Right atrium auricular region (tissue), 2 donors: ENCODE results near the gene TBC1D2. TPM values are rescaled to one million over a fixed set of nuclear protein-coding genes. Genes with fewer than 3 reads are reported as not detected.

Experiments used
- DNase-seq: peaks from one replicate; pipeline ENCODE4 v3.0.0-alpha.2; 2019; ENCODE audit warnings: low spot score
- H3K27ac ChIP-seq, 2 donors: fragments of 200-600 bp; sonication (generic); 1 replicate in 1 of 2; 2 replicates in 1 of 2; pipeline ENCODE4 v1.5.1; 2016 to 2019
- H3K27me3 ChIP-seq, 2 donors: fragments of 200-600 bp; sonication (generic); one replicate each; pipeline versions ENCODE4 v1.5.1 to v1.6.0; 2017 to 2019
- H3K36me3 ChIP-seq: fragments of 200-600 bp; sonication (generic); one replicate; pipeline ENCODE4 v1.5.1; 2016
- H3K4me1 ChIP-seq, 2 donors: fragments of 200-600 bp; sonication (generic); one replicate each; pipeline versions ENCODE4 v1.5.1 to v1.6.0; 2017 to 2019
- H3K4me3 ChIP-seq, 2 donors: fragments of 200-600 bp; sonication (generic); 1 replicate in 1 of 2; 2 replicates in 1 of 2; pipeline ENCODE4 v1.5.1; 2017 to 2019; ENCODE audit warnings: mild to moderate bottlenecking in 1 of 2, moderate library complexity in 1 of 2
- H3K9me3 ChIP-seq, 2 donors: fragments of 200-600 bp; sonication (generic); one replicate each; pipeline ENCODE4 v1.5.1; 2019
- CTCF ChIP-seq, 2 donors: fragments of 200-600 bp; sonication (generic); IDR thresholded peaks; one replicate each; pipeline ENCODE4 v1.5.1; 2019; ENCODE audit warnings: antibody characterized with exemption in 2 of 2
- total RNA-seq, 2 donors: library from RNA; depleted of rRNA; stranded (reverse); fragments of >200 nt; gene quantifications; one replicate each; pipeline ENCODE4 v1.1.0, GENCODE V29; 2016

The TBC1D2 gene
- total RNA-seq, 2 donors from 2014 or later: 2.6 to 4.6 TPM

- no peaks in the 10 kb centered on the region for H3K27me3 ChIP-seq
- no peak overlapping the region for H3K27ac ChIP-seq
- DNase-seq: no peak
- H3K4me1 ChIP-seq: no peaks in the 10 kb centered on the region
- no peaks in the 10 kb centered on the region for H3K36me3 ChIP-seq
- no peak for TF ChIP-seq CTCF (IDR thresholded peaks at IDR 0.05)
- H3K4me3 ChIP-seq: no peak overlapping the region
- H3K9me3 ChIP-seq: no peaks in the 10 kb centered on the region
Measured at GRCh38 chr9:98162613-98163012, 92.8 kb downstream of the TBC1D2 start.

- DNase-seq: no peak
- H3K27ac ChIP-seq: no peak overlapping the region
- H3K4me3 ChIP-seq: no peak overlapping the region
- TF ChIP-seq CTCF (IDR thresholded peaks at IDR 0.05): no peak
- H3K27me3 ChIP-seq: no peaks in the 10 kb centered on the region
- H3K36me3 ChIP-seq: no peaks in the 10 kb centered on the region
- no peaks in the 10 kb centered on the region for H3K9me3 ChIP-seq
- no peaks in the 10 kb centered on the region for H3K4me1 ChIP-seq
Measured at GRCh38 chr9:98161851-98162250, 93.6 kb downstream of the TBC1D2 start.

- no peak for TF ChIP-seq CTCF (IDR thresholded peaks at IDR 0.05)
- no peaks in the 10 kb centered on the region for H3K4me1 ChIP-seq
- no peak for DNase-seq
- no peaks in the 10 kb centered on the region for H3K36me3 ChIP-seq
- no peak overlapping the region for H3K27ac ChIP-seq
- H3K4me3 ChIP-seq: no peak overlapping the region
- no peaks in the 10 kb centered on the region for H3K27me3 ChIP-seq
- no peaks in the 10 kb centered on the region for H3K9me3 ChIP-seq
Measured at GRCh38 chr9:98159790-98160189, 95.7 kb downstream of the TBC1D2 start.

GRCh38 chr9:98159301-98159700 lies 96.1 kb downstream of the TBC1D2 start:
- DNase-seq: no peak
- H3K36me3 ChIP-seq: no peaks in the 10 kb centered on the region
- no peaks in the 10 kb centered on the region for H3K9me3 ChIP-seq
- no peak overlapping the region for H3K27ac ChIP-seq
- H3K4me1 ChIP-seq: no peaks in the 10 kb centered on the region
- no peaks in the 10 kb centered on the region for H3K27me3 ChIP-seq
- H3K4me3 ChIP-seq: no peak overlapping the region
- TF ChIP-seq CTCF (IDR thresholded peaks at IDR 0.05): no peak

- Histone ChIP-seq H3K27me3 (no peaks in the 10 kb centered on the region), H3K4me1 (no peaks in the 10 kb centered on the region), H3K9me3 (no peaks in the 10 kb centered on the region), H3K27ac (no peak overlapping the region), H3K36me3 (no peaks in the 10 kb centered on the region), H3K4me3 (no peak overlapping the region)
- no peak for DNase-seq
- no peak for TF ChIP-seq CTCF (IDR thresholded peaks at IDR 0.05)
Measured at GRCh38 chr9:98158071-98158831, 97.2 kb downstream of the TBC1D2 start.

GRCh38 chr9:98157372-98157771 lies 98.1 kb downstream of the TBC1D2 start:
- TF ChIP-seq CTCF (IDR thresholded peaks at IDR 0.05): no peak
- H3K4me3 ChIP-seq: no peak overlapping the region
- no peaks in the 10 kb centered on the region for H3K27me3 ChIP-seq
- H3K4me1 ChIP-seq: no peaks in the 10 kb centered on the region
- no peak overlapping the region for H3K27ac ChIP-seq
- no peaks in the 10 kb centered on the region for H3K36me3 ChIP-seq
- no peak for DNase-seq
- H3K9me3 ChIP-seq: no peaks in the 10 kb centered on the region
